GM10266 (cell line): ENCODE measurements around the gene SMTNL1.
A peak's percentile ranks its signal among the peaks of the same experiment; 100 is the strongest.

Experiments
- DNase-seq: peaks from one replicate; pipeline ENCODE4 v3.0.0; 2012; ENCODE audit errors: extremely low spot score
- CTCF ChIP-seq: IDR thresholded peaks from 2 replicates; pipeline ENCODE4 v1.5.1; 2012; ENCODE audit warnings: mild to moderate bottlenecking, low read depth; ENCODE audit not compliant: control insufficient read depth, insufficient read depth; ENCODE audit errors: missing control alignments

SMTNL1 gene

GRCh38 chr11:57547854-57548377 lies 10.5 kb downstream of the SMTNL1 start:
- TF ChIP-seq CTCF = no peak
- peak; percentile 74 for DNase-seq

- no peak for DNase-seq
Measured at GRCh38 chr11:57549983-57550382, 12.6 kb downstream of the SMTNL1 start.

GRCh38 chr11:57551941-57552340 lies 14.5 kb downstream of the SMTNL1 start:
- no peak for TF ChIP-seq CTCF
- DNase-seq = no peak

More at GRCh38 chr11:57549983-57550382, 12.6 kb downstream of the SMTNL1 start:
- no peak for TF ChIP-seq CTCF

- no peak for DNase-seq
- no peak for TF ChIP-seq CTCF
Measured at GRCh38 chr11:57552479-57552878, 15.1 kb downstream of the SMTNL1 start.

GRCh38 chr11:57555393-57555792 lies 18.0 kb downstream of the SMTNL1 start:
- no peak for TF ChIP-seq CTCF

GRCh38 chr11:57556041-57556440 lies 18.6 kb downstream of the SMTNL1 start:
- TF ChIP-seq CTCF = no peak
- no peak for DNase-seq

More at GRCh38 chr11:57555393-57555792, 18.0 kb downstream of the SMTNL1 start:
- no peak for DNase-seq

GRCh38 chr11:57560146-57560545 lies 22.8 kb downstream of the SMTNL1 start:
- DNase-seq = no peak
- TF ChIP-seq CTCF = no peak
